HG02870 (cell line): ENCODE results near the gene GABBR2.

Source experiments
- ATAC-seq: cut with Tn5 transposase; IDR thresholded peaks from one replicate; pipeline ENCODE4 v1.9.1; 2021; ENCODE audit warnings: mild to moderate bottlenecking, moderate library complexity; ENCODE audit not compliant: unreplicated experiment

GABBR2 gene

DNA sequence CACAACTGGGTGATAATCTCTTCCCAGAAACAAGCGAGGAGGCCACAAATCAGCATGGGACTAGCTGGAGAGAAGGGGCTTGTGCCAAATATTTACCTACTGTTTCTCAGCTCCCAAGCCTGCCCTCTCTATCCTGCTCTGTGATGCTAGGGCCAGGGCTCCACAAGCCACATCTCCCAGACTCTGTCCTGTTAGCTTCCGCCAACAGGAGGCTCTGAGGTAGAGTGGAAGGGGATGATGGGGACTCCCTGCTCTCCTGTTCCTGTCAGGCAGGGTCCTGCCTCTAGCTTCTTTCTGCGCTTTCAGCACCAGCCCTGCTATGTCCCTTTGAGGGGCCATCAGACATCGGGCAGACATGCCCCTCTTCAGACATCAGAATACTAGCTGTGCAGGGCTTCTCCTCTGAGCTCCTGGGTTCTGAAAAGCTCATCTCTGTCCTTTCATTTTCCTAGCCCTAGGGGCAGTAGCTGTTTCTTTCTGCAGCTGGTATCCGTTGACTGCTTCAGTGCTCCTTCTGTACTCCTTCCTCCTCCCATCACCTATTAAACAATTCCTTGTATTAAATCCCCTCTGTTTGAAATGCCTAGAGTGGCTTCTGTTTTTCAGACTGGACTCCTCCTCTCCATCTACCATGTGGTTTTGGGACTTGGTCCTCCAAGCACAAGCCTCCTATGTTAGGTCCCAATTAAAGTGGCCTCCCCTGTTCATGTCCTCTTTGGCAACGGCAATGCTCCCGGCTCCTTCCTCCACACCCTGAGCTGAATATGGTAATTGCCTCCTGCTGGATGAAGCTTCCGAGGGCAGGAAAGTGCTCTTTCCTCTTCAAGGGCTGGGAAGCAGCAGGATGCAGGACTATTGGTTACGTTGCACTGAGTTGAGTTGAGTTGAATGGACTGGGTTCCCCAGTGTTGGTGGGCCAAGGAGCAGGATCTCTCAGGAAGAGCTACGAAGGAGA, 292.2 kb downstream of the GABBR2 start:
- ATAC-seq, result no peak

DNA sequence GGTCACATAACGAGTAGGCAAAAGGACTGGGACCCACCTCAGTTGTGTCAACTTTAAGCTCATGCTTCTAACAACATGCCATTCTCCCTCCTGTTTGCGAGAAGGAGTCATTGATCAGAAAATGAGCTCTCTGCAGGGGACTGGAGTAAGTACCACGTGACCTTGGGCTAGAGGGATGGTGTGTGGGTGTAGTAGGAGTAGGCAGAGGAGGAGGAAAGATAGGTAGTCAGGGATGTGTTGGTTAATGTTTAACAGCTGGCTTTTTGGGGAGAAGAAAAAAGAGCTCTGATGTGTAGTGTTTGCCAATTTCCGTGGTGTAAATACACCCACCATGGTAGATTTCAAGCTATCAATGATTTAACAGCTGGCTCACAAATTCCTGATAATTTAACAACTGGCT, 293.0 kb downstream of the GABBR2 start:
- ATAC-seq, result no peak

DNA sequence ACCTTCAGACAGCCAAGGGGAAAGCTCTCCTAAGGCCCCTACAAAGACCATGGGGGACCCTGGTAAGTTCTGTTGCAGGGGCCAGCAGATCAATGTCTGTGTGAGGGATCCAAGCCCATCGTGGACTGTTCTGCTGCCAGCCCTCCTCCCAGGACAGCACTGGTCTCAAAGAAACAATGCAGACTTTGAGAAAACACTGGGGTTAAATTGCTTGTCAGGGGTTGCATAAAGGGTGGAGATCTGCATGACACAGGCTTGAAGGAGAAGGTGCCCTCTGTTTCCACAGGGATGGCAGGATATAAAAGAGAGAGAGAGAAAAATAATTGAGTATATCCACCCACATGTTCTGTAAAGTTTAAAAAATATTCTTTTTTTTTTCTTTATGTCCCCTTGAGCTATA, 295.7 kb downstream of the GABBR2 start:
- ATAC-seq, result no peak

DNA sequence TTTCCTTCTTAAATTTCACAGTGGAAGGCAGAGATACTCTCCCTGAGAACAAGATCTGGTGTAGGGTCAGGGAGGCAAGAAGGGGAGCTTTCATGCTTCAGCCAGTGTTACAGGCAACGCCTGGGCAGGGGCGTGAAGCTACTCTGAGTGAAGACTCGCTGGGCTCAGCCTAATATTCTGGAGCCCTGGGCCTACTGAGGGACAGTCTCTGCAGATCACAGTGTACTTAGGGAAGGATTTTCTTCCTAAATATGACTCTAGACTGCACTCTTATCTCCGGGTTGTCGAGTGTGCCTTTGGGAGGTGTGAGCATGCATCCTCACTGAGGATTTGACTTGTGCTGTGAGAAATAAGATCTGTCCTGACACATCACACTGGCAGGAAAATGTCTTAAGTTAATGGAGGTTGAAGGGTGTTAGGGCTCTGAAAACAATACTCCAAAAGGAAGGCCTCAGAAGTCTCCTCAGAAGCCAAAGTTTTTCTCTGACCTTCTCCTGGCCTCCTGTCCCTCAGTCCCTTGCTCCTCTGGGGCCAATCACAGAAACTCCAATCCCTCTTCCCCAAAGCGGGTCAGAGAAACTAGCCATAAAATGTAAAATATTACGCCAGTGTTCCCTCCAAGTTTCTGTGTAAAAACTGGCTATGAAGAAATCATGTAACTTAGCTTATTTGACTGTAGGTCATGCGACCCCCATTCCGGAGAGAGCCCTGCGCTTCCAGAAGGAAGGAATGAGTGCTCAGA, 296.5 kb downstream of the GABBR2 start:
- no peak for ATAC-seq

DNA sequence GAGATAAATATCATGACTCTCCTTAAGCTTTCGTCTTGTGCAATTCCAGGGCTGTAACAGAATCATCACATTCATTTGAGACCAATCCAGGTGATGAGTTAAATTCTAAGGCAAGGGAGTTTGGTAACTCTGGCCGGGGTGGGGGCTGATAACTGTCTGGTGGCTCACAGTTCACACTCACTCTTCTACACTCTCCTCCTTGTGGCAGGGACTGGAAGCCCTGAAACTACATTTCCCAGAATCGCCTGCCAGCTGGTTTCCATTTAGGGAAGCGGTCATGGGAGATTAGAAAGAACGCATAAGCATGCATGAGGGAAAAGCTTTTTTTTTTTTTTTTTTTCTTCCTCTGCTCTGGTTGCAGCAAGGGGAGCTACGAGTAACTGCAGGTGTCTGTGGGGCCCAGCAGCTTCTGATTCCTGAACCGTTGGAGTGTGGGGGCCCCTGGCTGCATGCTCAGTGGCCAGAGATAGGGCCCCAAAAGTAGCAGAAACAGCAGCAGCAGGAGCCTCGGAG, 298.5 kb downstream of the GABBR2 start:
- no peak for ATAC-seq

DNA sequence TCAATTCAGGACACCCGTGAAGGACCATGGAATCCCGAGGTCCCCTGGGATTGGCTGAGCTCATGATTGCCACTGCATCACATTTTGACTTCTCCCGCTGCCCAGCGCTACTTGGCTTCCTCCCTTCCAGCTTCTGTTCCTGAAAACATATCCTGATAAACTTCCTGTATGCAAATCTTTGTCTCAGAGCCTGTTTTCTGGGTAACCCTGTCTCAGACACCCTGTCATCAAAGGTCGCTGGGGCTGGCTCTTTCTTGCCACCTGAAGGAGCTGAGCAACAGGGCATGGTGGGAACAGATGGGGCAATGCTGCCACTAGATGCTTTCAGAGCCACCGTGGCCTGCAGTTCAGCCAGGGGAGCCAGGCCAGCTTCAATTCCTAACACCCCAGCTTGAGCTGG, 299.0 kb downstream of the GABBR2 start:
- no peak for ATAC-seq

DNA sequence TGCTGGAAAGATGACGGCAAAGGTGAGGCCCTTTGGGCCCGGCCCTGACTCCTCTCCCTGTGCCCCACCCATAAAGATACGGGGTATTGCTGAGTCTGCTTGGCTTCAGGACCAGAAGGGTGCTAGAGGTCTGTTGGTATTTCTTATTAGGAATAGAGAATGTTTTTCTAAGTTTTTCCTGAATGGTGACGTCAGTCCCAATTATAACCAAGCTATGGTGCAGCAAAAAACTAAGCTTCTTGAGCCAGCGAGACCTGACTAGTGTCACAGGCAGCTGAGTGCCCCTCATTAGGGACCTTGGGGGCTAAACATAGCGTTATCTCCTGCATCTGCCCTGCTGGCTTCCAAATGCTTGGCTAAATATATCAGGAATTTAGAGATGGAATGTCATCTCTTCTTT, 302.3 kb downstream of the GABBR2 start:
- no peak for ATAC-seq

DNA sequence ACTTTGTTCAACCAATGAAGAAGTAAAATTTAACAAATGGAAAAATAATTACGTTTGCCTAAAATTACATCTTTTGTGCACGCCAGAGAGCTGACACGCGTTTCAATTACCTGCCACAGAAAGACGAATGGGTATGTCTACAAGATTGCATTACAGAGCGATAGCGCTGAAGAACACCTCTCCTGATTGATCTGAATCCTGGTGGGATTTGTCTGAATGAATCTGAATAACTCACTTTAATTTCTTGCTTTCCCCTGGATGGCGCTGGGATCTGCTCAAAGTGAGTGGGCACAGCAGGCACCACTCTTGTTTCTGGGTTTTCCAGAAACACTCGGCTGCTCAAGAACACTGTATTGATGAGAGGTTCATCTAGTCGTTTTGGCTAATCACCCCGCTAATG, 304.5 kb downstream of the GABBR2 start:
- ATAC-seq, result no peak

DNA sequence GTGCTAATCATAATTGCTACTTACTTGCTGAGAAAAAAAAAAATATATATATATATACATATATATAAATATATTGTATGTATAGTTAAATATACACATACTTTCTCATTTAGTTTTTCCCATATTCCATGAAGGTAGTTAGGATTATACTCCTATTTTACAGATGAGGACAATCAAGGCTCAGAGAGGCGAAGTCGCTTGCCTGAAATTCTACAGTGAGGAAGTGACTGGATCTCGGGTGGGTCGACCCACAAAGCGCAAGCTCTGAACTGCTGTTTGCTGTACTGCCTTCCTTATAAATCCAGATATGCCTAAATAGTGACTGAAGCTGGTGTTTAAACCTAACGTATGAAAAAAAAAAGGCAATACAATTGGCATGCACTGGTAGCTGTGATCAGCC, 305.0 kb downstream of the GABBR2 start:
- no peak for ATAC-seq

DNA sequence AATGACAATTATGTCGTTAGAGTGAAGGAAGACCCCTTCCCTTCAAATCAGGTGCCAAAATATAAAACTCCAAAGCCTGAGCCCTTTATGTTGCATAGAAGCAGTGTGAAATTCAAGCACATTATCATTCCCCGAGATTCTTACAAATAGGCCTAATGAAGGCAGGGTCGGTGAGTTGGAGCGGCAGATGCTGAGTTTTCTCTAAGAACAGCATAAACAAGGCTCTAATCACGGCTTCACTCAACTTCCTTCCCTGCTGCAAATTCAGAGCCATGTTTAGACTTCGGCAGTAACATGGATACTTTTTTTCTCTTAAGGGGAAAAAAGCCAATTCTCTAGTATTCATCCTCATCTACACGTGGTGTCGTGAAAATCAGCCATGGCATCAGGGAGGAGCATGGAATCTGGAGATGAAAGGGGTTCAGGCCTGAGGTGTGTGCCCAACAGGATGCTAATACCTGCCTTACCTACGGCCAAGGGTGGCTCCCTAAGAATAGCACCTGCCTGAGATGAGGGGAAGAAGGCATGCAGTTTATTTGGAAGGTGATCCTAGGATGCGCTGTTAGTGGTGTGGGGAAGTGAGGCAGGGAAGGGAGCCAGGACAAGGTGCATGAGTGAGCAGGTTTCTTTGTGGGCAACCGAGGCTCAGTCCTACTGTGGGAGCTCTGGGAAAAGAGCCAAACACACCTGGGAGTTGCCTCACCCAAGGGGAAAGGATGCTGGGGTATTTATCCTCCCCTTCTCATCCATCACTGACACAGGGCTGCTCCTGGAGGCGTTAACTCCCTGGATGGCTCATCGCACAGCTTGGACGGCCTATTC, 306.5 kb downstream of the GABBR2 start:
- ATAC-seq, result no peak

DNA sequence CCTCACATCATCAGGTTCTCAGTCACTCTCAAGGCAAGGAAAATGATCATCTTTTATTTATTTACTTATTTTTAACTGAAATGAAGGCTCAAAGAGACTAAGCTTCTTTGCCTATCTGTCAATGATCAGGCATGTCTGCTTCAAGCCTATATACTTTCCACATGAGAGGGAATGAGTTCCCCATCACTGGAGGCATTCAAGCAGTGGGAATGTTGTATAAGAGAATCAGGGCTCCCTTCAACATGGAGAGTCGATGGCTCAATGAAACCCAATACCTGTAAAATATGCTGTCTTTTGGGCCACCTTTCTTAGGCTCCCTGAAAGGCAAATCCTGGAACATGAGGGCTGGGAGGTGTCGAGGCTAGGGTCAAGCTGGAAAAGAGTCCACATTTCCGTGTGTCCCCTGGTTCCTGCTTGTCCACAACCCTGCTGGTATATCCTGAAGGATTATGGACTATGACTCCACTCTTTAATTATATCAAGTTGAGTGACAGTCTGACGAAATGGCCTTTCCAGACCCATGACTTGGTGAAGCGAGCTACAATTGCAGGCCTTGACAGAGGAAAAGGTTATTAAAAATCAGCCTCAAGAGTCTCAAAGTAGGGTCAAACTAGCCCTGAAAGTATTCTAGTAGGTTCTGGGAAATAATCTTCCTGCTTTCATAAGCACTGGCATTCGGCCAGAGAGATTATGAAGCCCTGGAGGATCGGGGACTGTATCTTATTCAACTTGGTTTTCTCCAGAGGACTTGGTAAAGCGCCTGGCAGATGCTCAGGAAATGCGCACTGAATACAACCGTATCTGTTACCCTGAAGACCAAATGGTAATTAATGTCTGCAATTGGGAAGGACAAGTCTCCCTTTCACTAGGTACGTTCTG, 307.4 kb downstream of the GABBR2 start:
- ATAC-seq, result no peak

DNA sequence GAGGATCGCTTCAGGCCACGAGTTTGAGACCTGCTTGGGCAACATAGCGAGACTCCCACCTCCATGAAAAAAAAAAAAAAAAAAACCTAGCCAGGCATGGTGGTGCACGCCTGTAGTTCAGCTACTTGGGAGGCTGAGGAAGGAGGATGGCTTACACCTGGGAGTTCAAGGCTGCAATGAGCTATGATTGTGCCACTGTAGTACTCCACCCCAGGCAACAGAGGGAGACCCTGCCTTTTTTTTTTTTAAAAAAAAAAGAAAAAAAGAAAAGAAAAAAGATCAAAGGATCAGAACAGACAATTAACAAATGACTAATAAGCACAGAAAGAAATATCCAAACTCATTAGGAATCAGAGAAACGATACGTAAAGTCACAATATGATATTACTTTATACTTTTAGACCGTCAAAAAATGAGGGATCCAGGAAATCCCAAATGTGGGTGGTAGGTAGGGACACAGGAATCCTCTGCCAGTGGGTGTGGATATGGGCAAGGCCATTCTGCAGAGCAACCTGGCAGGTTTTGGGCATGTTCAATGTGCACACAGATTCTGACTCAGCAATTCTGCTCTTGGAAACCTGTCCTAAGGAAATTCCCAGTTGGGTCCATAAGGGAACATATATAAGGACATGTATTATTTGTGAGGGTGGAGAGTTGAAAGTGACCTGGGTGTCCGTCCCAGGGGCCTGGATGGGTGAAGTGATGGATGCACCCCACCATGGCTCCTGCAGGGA, 308.6 kb downstream of the GABBR2 start:
- ATAC-seq, result no peak

DNA sequence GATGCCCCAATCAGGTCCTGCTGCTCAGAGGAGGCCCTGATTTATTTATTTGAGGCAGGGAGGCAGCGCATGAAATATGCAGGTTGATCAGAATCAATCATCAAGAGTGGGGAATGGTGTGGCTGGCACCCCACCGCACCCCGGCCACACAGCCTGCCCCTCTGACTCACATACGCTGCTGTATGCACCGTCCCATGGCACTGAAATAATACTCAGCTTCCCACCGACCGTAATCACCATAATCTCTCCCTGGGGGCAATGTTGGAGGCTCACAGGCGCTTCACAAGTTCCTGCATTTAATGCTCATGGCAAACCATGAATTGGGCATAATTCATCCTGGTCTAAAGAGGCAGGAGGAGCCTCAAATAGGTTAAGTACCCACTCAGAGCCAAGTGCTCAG, 312.1 kb downstream of the GABBR2 start:
- no peak for ATAC-seq

DNA sequence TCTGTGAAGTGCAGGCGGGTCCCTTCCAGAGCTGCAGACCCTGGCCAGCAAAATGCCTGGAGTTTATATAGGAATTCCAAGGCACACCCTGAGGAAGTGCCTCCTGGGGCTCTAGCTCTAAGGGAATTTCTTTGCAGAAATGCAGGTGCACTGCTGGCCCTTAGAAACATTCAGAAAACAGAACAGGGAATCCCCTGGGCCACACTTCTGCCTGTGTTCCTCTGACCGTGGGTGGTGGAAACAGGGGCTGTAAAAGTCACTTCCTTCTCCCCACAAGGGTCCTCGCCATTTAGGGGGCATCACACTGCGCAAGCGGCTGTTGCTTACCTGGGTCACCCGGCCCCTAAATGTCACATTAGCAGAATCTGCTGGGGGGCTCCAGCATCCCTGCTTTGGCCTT, 312.5 kb downstream of the GABBR2 start:
- no peak for ATAC-seq

DNA sequence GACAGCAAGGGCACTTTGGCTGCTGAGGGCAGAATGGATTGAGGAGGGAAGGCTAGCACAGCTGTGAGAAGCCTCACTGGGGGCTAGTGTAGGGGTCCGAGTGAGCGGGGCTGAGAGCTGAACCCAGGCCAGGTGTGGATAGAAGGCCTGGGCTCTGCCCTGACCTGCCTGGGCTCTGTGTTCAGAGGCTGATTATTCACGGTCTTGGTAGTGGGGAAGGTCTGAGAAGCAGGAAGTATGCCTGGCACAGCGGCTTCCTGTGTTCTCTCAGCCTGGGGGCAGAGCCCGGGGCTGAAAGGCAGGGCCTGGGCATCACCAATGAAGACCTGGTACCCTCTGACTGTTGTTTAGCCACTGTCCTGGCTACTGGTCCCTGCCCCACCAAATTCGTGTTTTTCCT, 316.9 kb downstream of the GABBR2 start:
- no peak for ATAC-seq

DNA sequence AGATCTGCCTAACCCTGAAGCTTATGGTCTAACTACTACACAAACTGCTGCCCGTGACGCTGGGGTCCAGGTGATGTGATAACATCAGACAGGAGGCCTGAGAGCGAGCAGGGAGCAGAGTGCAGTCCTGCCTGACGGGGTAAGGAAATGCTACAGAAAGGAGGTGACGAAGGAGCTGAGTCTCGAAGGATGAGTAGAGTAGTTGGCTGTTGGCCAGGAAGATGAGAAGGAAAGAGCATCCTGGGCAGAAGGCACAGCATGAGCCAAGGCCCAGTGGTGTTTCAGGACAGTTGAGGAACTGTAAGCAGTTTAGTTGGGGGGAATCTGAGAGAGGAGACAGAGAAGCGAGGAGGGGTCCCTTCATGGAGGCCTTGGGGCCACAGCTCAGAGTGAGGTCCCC, 317.3 kb downstream of the GABBR2 start:
- ATAC-seq, result no peak

DNA sequence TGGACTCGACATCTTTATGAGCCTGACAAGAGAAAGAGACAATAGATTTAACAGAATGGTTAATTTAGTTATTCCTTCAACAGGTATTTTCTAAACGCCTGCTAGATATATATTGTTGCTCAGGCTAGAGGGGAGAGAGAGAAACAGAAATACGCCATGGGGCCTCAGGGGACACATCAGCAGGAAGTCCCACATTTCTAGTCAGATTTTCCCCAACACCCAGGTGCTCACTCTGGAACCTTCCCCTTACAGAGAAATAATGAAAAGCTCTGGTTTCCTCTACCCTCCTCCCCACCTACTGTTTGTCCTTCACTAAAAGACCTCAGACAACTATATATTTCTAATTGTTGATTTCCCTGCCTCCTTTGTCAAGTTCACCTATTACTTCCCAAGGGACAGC, 323.0 kb downstream of the GABBR2 start:
- ATAC-seq, result no peak

DNA sequence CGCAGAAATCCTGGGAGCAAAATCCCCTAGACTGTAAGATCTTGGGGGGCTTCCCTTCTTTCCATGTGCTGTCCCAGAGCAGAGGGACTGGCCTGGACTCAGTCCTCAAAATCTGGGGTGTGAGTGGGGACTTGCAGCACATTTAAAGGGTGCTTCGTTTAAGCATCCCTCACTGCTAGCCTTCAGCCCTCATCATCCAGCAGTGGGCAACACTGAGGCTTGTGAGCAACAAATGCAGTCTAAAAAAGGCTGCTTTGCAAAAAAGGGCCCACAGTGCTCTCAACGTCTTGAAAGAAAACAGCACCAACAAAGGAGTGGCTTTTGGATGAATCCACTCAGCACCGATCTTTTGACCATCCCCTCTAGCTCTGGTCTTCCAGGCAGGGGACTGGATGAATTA, 325.0 kb downstream of the GABBR2 start:
- no peak for ATAC-seq

DNA sequence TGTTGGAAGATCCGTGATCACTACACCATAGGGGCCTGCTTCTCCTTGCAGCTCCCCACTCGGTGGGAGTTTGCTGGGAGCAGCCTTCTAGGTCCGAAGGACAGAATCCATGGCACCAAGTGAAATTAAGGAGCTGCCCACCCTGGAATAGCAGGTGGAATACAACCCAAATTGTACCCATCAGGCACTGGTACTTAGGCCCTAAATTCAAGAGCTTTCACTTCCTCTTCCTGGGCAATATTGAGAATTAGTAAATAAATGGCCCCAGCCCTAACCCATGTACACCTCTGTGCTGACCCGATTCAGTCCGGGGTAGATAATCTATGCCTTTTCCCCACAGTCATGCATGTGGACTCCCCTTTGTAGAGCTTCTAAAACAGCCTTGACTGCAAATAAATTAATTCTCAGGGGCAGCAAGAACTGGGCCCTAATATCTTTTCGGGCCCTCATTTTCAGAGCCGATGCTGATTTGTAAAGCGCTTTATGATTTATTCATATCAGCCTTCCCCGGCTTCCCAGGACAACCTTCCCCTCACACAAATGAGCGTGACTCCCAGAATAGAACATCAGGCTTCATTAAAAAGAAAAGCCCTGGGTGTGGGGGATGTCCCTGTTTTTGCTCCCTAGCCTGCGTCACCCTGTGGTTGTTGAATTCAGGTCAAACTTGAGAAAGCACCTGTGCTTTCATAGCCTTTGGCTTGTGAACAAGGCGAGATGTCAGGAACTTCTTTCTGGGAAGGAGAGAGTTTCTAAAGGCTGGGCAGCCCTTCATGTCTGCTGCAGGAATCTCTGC, 327.2 kb downstream of the GABBR2 start:
- no peak for ATAC-seq
